GM21737 (cell line): Measurements from ENCODE around the gene IRAK4.
A peak's percentile ranks its signal among the peaks of the same experiment; 100 is the strongest.

Experiments used
- ATAC-seq: cut with Tn5 transposase; IDR thresholded peaks from one replicate; pipeline ENCODE4 v1.9.1; 2021; ENCODE audit warnings: mild to moderate bottlenecking, moderate library complexity; ENCODE audit not compliant: unreplicated experiment

Gene IRAK4

GRCh38 chr12:43835656-43836474 lies 77.1 kb downstream of the IRAK4 start, which contains the start of gene TMEM117:
Gene TMEM117 (plus strand): TSS chr12:43836081.
- ATAC-seq: peak; percentile 75

DNA sequence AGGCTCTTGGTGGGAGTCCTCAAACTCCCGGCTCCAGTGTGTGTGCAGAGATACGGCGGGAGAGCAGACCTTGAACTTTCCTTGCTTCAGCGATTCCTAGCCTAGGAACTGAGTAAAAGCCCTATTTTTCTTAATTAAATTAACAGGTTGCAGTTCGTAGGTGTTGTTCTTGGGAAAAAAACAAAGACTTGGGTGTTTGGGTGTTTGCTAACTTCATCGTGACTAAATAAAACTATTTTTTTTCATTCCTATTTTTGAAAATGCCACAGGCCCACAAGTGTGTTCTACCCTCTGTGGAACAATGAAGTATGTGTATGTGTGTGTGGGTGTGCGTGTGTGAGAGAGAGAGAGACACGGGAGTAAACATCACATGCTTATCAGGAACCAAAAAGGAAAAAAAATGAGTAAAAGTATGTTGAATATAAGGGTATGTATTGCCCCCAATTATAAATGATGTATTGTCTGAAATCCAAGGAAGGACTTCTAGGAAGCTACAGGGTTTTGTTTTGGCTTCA lies 77.8 kb downstream of the IRAK4 start:
- peak; percentile 8 for ATAC-seq
